GM20431 (cell line): ENCODE data around the gene CHCHD6.

Experiments
- in situ Hi-C: fragments of 300-500 bp; cut with MseI, MboI; formaldehyde crosslinking; loops from one replicate; pipeline ENCODE4 v1.15.0; 2020; ENCODE audit warnings: low sequenced_read_pairs; ENCODE audit not compliant: unreplicated experiment

The CHCHD6 gene

DNA sequence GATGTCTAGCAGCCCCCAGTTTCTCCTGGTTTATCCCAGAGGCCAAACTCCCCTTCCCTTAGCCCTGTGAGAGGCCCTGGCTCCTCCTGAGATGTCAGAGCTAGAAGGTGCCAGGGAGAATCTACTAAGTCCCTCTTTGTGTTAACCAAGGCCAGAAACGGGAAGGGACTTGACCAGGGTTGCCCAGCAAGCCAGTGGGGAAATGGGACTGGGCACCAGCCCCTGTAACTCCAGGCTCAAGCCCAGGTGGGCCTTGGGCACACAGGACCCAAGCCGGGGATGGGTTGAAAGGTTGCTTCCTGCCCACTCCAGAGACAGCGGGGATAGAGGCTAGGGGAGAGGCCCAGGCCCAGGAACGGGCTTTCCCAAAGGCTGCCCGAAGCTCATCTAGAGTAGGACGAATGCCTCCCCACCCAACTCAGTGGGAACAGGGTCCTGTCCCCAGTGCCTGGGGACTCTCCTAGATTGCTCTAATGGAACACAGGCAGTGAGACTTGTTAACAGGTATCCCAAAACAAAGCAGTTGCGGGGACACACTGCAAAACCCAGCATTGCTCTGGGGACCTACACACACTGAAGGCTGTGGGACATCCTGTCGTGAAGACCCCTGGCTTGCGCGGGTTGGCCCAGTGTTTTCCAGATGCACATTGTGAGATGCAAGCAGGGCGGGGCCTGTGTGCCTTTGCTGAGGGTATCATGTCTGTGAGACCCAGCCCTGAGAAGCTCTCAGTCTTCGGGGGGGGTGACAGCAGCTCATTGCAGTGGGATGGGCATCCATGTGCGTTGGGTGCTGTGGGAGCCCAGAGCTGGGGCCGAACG lies 36.2 kb upstream of the CHCHD6 start:
- in situ Hi-C loops, result no loop called here

DNA sequence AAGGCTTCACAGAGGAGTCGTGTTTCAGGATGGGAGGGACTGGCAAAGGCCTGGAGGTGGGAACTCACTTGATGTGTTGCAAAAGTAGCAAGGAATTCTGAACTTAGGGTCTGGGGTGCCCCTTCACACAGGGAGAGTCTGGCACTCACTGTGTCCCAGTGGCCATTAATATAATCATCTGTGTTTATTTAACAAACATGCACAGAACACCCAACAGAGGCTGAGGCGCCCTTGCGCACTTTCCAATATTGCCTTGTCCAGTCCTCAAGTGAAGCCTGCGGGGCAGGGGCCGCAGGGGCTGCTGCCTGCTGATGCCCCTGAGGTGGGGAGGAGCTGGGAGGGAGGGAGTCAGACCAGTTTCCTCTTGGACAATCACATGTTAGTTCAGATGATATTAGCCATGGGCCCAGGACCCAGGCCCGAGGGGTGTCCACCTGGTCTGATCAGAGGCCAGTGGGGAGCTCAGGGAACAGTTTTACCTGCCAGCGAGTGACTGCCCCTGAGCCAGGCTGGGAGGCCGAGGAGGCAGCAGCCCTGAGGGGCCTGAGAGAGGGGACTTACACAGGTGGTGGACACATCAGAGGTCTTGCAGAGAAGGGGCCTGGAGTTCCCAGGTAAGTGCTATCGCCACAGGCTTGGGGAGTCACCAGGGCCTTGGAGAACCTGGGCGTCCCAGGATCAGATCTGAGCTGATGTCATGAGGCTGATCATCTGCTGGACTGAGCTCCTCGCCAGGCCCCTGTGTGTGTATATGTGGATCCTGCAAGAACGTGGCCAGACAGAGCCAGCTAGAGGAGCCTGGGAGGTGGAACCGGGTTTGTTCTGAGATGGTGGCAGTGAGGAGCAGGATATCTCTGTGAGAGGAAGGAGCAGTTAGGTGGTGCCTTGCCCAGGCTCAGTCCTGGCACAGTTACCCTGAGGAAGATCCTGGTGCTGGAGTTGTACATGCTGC lies 35.3 kb upstream of the CHCHD6 start:
- in situ Hi-C loops, result no loop called here

DNA sequence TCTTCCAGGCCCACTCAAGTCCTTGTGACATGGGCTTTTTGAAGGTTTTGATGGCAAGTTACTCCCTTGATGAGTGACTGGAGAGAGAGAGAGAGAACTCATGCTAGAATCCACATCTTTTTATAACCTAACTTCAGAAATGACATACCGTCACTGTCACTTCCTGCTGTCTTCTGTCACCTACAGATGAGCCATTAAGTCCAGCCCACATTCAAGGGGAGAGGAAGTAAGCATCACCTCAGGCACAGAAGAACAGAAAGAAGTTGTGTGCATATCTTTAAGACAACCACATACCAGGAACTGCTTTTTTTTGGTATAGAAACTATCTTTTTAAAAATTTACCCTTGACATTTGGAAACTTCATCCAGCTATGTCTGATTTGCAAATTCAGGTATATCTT lies 32.5 kb upstream of the CHCHD6 start:
- in situ Hi-C loops, result no loop called here

DNA sequence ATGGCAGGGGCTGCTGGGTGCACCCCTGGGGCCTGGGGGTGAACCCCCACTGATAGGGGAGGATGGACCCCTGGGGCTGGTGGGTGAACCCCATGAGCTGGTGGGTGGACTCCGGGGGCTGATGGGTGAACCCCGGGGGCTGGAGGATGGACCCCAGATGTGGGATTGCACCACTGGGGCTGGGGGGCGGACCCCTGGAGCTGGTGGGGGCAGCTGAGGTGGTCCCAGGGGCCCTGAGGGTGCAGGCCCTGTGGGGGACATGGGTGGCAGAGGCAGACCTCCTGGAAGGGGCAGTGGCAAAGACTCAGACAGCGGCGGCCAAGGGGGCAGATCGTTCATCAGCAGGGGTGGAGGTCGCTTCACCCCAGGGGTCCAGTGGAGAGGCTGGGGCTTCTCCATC lies 31.7 kb upstream of the CHCHD6 start:
- in situ Hi-C loops, result no loop called here

DNA sequence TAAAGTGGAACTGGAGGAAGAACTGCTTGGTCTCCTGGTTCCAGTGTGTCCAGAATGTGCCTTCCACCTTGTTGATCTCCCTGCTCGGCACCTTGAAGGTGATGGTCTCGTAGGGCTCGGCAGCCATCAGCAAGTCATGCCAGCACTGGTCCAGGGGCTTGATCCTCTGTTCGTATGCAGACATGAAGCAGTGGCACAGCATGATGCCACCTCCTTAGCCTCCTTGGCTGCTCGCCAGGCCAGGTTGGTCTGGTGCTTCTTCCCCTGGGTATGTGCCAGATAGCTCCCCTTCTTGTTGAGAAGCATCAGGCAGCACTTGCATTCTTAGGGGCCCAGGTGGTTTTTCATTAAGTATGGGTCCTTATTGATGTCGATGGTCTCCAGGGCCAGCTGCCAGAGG lies 31.3 kb upstream of the CHCHD6 start:
- in situ Hi-C loops, result no loop called here

DNA sequence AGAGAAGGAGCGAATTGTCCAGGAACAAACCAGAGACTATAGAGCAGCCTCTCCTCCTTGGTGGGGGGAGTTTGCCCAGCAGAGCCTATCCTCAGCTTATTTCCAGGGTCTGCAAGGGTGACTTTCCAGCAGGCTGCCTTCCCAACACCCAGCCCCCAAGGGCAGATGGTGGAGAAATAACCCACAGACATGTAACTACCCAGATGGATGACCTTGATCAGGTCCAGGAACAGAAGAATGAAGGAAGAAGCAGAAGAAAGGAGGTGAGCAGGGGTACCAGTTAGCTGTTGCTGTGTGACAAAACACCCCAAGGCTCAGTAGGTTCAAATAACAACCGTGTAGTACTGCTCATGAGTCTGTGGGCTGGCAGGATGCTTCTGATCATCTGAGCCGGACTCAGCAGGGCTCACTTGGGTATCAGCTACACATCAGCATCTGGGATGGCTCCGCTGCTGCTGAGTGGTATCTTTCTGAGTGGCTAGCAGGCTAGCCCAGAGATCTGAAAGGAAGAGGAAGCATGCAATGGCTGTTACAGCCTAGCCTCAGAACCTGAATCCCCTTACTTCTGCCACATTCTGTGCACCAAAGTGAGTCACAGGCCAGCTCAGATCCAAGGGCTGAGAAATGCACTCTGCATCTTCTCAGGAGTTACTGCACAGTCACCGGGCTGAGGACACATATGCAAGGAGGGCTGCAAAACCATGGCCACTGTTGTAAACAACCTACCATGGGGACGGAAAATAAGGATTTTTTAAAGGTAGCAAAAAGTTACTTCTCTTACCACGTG lies 26.9 kb upstream of the CHCHD6 start:
- in situ Hi-C loops, result loop anchor here (25.0 kb wide), 1 partner anchor 860 kb away; no protein-coding TSS in a partner anchor

DNA sequence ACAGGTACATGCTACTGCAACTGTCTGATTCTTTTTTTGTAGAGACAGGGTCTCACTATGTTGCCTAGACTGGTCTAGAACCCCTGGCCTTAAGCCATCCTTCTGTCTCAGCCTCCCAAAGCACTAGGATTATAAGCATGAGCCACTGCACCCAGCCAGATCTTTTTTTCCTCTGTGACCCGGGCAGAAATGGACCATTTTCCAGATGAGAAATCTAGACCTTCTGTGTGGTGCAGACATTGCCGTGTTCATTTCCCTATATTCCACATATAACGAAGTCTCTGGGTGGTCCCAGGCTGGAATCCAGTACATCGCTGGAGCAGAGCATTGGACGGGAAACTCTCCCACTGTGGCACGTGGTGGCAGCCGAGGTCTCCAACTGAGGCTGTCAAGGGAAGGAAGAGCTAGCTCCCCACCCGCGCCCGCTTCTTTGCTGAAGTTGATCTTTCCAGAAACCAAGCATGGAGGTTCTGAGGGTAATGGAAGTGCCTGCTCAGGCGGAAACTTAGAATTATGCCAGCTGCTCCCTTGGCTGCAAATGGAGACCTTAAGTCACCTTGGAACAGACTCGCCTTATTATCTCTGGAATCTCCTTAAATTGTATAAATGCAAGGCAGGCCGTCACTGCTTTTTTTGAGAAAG lies 26.1 kb upstream of the CHCHD6 start:
- in situ Hi-C loops, result loop anchor here (25.0 kb wide), 1 partner anchor 859 kb away; no protein-coding TSS in a partner anchor

DNA sequence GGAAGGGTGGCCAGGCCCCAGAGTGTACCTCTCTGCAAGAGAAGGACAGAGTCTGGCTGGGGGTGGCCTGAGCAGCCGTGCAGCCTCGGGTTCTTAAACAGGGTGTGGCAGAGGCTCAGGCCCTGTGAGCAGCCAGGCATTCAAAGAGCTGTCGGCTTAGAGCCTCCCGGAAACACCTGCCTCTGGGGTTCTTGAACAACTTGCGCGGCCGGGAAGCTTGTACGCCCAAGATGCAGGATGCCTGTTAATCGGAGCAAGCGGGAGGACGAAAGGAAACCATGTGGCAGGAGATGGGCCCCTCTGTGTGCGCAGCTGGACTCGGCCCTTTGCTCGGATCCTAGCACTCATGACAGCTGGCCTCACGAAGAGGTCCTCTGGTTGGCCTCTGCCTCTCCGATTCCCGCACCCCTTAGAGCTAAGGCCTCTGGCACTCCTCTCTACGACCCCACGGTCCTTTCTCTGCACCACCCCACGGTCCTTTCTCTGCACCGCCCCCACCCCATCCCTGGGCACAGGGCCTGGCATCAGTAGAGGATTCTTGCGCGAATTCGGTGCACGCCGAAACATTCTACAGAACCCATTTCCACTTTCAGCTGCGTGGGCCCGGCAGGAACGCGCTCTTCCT lies 25.2 kb upstream of the CHCHD6 start:
- in situ Hi-C loops, result loop anchor here (25.0 kb wide), 1 partner anchor 858 kb away; no protein-coding TSS in a partner anchor

DNA sequence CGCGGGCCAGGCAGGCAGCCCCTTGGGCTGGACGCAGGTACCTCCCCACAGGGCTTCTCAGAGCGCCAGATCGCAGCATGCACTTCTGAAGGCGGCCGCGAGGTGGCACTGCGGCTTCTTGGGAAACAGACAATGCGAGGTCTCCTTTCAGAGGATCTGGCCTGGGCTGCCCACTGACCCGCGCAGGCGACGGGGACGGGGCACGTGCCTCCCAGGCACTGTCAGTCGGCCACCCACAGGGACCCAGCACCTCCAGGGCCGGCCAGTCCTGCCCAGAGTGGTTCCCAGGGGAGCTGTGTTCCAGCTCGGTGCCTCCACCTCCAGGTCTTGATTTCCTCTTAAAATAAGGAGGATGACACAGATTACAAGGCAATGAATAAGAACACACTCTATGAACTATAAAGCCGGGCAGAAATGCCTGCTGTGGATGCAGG lies 24.7 kb upstream of the CHCHD6 start:
- in situ Hi-C loops, result loop anchor here (25.0 kb wide), 1 partner anchor 858 kb away; no protein-coding TSS in a partner anchor

DNA sequence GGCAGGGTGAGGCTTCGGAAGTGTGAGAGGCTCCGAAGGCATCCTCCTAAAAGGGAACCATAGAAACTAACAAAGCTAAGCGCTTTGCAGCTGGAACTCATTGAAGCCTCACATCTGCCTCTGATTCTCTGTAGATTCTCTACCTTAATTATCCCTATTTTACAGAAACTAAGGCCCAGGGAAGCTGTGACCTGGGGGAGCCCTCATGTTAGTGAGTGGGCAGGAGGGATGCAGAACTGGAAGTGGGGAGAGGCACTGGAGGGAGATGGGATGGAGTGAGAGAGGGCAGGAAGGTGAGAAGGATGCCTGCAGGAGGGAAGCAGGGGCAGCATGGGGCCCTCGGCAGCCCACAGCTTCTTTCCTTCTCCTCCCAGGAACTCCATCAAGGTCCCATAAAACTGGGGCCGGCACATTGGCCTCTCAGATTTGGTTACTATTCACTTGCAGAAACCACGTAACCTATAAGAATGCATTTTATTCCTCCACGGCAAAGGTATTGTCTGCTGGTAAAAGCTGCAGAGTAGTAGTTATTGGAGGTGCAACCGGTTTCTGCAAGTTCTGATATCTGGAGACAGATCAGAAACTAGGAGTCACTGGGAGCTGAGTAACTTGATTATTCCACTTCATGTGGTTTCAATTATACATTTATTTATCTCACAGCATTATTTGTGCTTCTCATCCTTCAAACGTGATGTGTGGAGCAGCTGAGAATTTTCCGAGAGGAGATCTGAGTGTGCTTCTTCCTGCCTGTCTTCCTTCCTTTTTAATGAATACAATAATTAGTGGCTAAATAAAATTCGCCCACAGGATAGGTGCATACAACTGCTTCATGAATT lies 24.0 kb upstream of the CHCHD6 start:
- in situ Hi-C loops, result loop anchor here (25.0 kb wide), 1 partner anchor 857 kb away; no protein-coding TSS in a partner anchor

DNA sequence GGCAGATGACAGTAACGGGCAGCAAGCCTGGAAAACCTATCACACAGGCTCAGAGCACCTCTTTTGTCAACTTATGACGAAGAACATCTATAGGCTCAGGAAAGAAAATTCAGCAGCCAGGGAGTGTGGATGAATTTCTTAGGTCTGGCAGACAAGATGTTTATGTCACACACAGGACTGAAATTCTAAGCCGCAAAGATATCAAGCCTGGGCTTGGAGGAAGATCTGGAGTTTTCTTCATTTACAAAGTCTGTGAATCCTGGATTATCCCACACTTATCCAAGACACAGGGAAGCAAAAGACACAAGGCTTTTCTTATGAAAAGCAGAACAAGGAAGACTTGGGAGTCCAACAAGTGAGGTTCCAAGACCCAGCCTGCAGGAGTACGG lies 23.4 kb upstream of the CHCHD6 start:
- in situ Hi-C loops, result loop anchor here (25.0 kb wide), 1 partner anchor 857 kb away; no protein-coding TSS in a partner anchor

DNA sequence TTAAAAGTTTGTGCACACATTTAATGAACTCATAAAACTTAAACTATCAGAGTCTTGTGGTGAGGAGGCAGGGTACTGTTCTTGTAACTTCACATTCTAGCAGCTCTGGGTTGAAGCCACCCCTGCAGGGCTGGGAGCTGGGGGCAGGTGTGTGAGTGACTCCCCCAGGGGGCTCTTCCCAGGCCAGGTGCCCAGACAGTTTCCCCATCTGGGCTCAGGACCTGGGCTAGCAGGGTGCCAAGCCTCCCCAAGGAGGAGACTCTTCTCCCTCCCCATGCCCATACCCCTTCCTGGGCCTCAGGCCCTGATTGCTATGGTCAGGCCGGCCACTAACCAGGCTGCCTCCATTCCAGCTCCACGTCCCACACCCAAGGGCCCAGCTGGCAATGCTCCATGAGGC lies 22.0 kb upstream of the CHCHD6 start:
- in situ Hi-C loops, result loop anchor here (25.0 kb wide), 1 partner anchor 855 kb away; no protein-coding TSS in a partner anchor

DNA sequence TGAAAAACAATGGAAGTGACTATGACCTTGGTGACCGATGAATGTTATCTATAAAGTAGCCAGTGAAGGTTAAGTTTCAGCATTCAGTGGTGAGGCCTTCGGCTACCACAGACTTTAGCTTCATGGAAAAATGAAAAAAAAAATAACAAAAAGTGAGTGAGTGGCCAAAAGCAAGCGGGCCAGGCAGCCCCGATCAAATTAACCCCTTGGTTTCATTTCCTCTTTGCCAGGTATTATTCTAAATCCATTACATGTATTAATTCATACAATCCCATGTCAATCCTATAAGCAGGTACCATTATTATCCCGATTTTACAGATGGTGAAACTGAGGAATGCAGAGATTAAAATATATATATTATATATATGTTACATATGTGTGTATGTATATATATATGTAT lies 21.0 kb upstream of the CHCHD6 start:
- in situ Hi-C loops, result loop anchor here (25.0 kb wide), 1 partner anchor 854 kb away; no protein-coding TSS in a partner anchor

DNA sequence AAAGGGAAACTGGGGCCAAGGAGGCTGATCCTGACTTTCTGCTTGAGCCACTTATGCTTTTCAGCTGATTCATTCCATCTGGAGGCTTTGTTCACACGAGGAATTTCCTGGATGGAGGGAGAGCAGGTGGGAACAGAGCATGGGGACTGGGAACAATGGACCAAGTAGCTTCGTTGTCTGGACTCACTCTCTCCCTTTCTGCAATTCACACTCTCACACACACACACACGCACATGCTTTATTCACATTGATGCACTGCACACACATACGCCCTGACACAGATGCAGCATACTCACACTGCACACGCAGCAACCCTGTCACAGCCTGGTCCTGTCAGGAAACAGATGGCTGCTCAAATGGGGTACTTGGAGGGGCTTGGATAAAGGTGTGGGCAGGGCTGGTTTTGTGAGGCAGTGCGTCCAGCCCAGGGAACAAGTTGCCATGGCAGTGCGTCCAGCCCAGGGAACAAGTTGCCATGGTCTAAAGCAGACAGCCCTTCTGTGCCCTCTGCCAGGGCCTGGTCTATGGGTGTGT lies 19.8 kb upstream of the CHCHD6 start:
- in situ Hi-C loops, result loop anchor here (25.0 kb wide), 1 partner anchor 853 kb away; no protein-coding TSS in a partner anchor

DNA sequence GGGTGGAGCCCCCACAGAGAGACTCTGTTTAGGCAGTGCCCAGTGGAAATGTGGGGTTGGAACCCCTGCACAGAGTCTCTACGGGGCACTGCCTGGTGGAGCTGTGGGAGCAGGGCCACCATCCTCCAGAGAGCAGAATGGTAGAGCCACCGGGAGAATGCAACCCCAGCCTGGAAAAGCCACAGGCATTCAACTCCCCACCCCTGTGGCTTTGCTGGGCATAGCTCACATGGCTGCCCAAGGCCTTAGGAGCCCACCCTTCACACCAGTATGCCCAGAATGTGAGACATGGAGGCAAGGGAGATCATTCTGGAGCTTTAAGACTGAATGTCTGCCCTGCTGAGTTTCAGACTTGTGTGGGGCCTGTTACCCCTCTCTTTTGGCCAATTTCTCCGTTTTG lies 19.0 kb upstream of the CHCHD6 start:
- in situ Hi-C loops, result loop anchor here (25.0 kb wide), 1 partner anchor 852 kb away; no protein-coding TSS in a partner anchor

DNA sequence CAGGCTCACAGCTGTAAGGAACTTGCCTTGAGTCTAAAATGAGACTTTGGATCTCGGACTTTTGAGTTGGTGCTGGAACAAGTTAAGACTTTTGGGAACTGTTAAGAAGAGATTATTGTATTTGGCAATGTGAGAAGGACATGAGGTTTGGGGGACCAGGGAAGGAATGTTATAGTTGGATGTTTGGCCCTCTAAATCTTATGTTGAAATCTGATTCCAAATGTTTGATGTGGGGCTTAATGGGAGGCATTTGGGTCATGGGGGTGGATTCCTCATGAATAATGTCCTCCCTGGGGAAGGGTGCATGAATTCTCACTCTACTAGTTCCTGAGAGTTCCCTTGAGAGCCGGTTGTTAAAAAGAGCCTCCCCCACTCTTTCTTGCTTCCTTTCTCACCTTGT lies 18.5 kb upstream of the CHCHD6 start:
- in situ Hi-C loops, result loop anchor here (25.0 kb wide), 1 partner anchor 852 kb away; no protein-coding TSS in a partner anchor

DNA sequence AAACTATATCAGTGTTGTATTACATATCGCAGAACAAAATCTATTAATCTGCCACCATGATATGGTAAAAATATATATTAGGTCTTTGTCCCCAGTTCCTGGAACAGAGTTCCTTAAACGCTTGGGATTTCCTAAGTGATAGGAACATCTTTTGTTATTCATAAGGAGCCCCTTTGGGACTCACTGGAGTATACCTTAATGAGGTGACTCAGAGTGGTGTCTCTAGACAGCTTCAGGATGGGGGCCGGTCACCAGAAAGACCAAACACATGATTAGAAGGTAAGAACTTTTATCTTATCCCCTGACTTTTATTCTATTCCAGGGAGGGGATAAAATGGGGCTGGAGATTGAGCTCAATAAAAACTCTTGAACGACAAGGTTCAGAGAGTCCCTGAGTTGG lies 12.3 kb upstream of the CHCHD6 start:
- in situ Hi-C loops, result loop anchor here (25.0 kb wide), 1 partner anchor 846 kb away; no protein-coding TSS in a partner anchor
